GM12801 (cell line): Measurements from ENCODE around the gene LRP1B.

Experiments
- CTCF ChIP-seq: IDR thresholded peaks from one replicate; pipeline ENCODE4 v1.5.1; 2011; ENCODE audit warnings: control low read depth; ENCODE audit not compliant: insufficient read length; ENCODE audit errors: extremely low read depth

The LRP1B gene

GRCh38 chr2:141021611-141022010 is 1109.2 kb downstream of the LRP1B start:
- no peak for TF ChIP-seq CTCF

GRCh38 chr2:141021109-141021508 is 1109.7 kb downstream of the LRP1B start:
- TF ChIP-seq CTCF = no peak

- TF ChIP-seq CTCF = no peak
Measured at GRCh38 chr2:141020346-141020745, 1110.5 kb downstream of the LRP1B start.

GRCh38 chr2:141015341-141016047 is 1115.3 kb downstream of the LRP1B start:
- TF ChIP-seq CTCF = no peak

- no peak for TF ChIP-seq CTCF
Measured at GRCh38 chr2:141003967-141004657, 1126.7 kb downstream of the LRP1B start.

GRCh38 chr2:141001750-141002149 is 1129.1 kb downstream of the LRP1B start:
- no peak for TF ChIP-seq CTCF

GRCh38 chr2:140998577-140998976 is 1132.2 kb downstream of the LRP1B start:
- no peak for TF ChIP-seq CTCF
